Ishikawa (cell line): ENCODE data around the gene TP53AIP1.

Source experiments
- CEBPB ChIP-seq: IDR thresholded peaks from 2 replicates; pipeline ENCODE4 v1.6.1; 2012
- CREB1 ChIP-seq: IDR thresholded peaks from 2 replicates; pipeline ENCODE4 v1.6.1; 2012; ENCODE audit warnings: low read depth
- EGR1 ChIP-seq: IDR thresholded peaks from 2 replicates; pipeline ENCODE4 v1.6.1; 2012
- EP300 ChIP-seq: IDR thresholded peaks from 2 replicates; pipeline ENCODE4 v1.6.1; 2012; ENCODE audit warnings: borderline replicate concordance
- FOXM1 ChIP-seq: IDR thresholded peaks from 2 replicates; pipeline ENCODE4 v1.6.1; 2012; ENCODE audit warnings: low read depth, borderline replicate concordance
- NFIC ChIP-seq: IDR thresholded peaks from 2 replicates; pipeline ENCODE4 v1.6.1; 2012
- RAD21 ChIP-seq: IDR thresholded peaks from 2 replicates; pipeline ENCODE4 v1.6.1; 2012; ENCODE audit warnings: low read depth
- REST ChIP-seq: IDR thresholded peaks from 2 replicates; pipeline ENCODE4 v1.6.1; 2012; ENCODE audit warnings: low read depth, mild to moderate bottlenecking
- TAF1 ChIP-seq: IDR thresholded peaks from 2 replicates; pipeline ENCODE4 v1.6.1; 2012; ENCODE audit warnings: low read depth, mild to moderate bottlenecking
- TCF12 ChIP-seq: IDR thresholded peaks from 2 replicates; pipeline ENCODE4 v1.6.1; 2012; ENCODE audit warnings: low read depth
- TEAD4 ChIP-seq: IDR thresholded peaks from 2 replicates; pipeline ENCODE4 v1.6.1; 2012
- YY1 ChIP-seq: IDR thresholded peaks from 2 replicates; pipeline ENCODE4 v1.6.1; 2012; ENCODE audit warnings: low read depth
- ZBTB7A ChIP-seq: IDR thresholded peaks from 2 replicates; pipeline ENCODE4 v1.6.1; 2012; ENCODE audit warnings: low read depth
- TF ChIP-seq, protein P1 (sequence below): IDR thresholded peaks from 2 replicates; pipeline ENCODE4 v1.6.1; 2012
- TF ChIP-seq, protein P2 (sequence below): IDR thresholded peaks from 2 replicates; pipeline ENCODE4 v1.6.1; 2012

TP53AIP1 gene

DNA sequence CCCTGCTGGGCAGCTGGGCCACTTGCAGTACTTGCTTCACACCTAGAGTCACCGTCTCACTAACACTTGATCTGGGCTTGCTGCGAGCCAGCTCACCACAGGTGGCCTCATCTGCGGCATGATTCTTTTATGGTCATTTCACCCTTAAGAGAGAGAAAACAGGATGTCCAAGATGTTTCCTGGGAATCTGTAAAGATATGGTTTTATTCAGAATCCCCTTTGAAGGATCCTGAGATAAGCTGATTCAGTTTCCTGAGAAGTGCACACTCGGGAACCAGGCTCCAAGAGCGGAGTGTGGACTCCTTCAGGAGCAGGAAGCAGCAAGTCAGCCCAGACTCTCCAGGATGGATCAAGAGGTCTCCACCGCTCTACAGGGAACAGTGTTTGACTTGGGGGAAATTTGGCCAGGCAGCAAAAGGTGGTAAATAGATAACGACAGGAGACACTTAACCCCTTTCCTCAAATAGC is 21.8 kb upstream of the TP53AIP1 start:
- TF ChIP-seq TEAD4 (no peak), NFIC (peak; percentile 52), REST (no peak), FOXM1 (no peak), CREB1 (no peak), ZBTB7A (no peak), TCF12 (no peak), EGR1 (no peak), EP300 (no peak; the same call in 1 of the 2 replicates)
- TF ChIP-seq, protein P1, sequence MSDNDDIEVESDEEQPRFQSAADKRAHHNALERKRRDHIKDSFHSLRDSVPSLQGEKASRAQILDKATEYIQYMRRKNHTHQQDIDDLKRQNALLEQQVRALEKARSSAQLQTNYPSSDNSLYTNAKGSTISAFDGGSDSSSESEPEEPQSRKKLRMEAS: peak; percentile 41; the same call in 1 of the 2 replicates
- TF ChIP-seq, protein P2, sequence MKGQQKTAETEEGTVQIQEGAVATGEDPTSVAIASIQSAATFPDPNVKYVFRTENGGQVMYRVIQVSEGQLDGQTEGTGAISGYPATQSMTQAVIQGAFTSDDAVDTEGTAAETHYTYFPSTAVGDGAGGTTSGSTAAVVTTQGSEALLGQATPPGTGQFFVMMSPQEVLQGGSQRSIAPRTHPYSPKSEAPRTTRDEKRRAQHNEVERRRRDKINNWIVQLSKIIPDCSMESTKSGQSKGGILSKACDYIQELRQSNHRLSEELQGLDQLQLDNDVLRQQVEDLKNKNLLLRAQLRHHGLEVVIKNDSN: no peak

DNA sequence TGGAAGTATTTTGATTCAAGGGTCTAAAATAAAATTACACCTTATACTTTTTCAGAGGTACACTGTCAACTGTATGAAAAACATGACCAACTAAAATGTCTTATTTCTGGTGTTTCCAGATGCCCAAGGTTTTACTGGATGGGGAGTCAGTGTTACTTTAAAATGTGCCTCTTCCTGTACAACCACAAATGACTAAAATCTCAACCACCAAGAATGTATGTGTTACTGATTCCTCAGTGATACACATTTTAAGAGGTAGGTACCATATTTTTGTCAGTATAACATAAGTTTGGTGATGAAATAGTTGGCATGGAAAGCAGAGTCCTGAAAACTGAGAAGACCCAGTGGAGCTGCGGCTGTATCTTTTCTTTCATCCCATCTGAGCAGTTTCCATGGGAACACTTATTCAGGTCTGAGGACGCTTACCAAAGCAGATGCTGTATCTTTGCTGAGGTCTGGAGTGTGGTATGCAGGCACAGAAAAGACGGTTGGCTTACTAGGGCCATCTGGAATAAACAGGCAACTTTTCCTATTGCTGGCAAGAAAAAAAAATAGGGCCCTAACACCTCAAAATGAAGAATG is 21.2 kb upstream of the TP53AIP1 start:
- TF ChIP-seq REST: no peak
- no peak for TF ChIP-seq RAD21
- TF ChIP-seq FOXM1: no peak
- TF ChIP-seq TAF1: no peak
- TF ChIP-seq NFIC: no peak
- TF ChIP-seq, protein P1: no peak
- TF ChIP-seq TEAD4: no peak
- TF ChIP-seq TCF12: no peak
- TF ChIP-seq ZBTB7A: no peak
- TF ChIP-seq, protein P2: no peak
- TF ChIP-seq EGR1: no peak
- no peak for TF ChIP-seq CEBPB
- TF ChIP-seq EP300: no peak
- TF ChIP-seq YY1: no peak
- TF ChIP-seq CREB1: no peak

DNA sequence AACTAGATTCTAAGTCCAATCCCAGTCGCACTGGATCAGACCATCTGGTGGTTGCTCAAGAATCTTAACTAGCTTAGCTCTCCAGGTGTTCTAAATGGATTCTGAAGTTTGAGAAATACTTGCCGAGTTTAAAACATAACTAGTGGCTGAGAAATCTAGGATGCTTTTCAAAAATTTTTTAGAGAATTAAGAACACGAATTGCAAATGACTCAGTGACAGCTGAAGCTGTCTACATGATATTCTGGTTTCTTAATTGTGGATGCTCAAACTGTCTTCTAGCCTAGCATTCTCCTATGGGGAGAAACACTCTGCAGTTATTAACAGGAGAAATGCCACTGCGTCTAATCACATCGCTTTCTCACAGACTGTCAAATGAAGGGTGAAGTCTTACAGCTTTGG is 20.2 kb upstream of the TP53AIP1 start:
- TF ChIP-seq CREB1 (no peak), YY1 (no peak), REST (no peak), TAF1 (no peak), FOXM1 (no peak), NFIC (no peak), ZBTB7A (no peak), RAD21 (no peak)
- TF ChIP-seq, protein P2: no peak
- TF ChIP-seq, protein P1: no peak

GRCh38 chr11:128961645-128962044 is 19.0 kb upstream of the TP53AIP1 start:
- TF ChIP-seq CREB1 (no peak), RAD21 (no peak), TAF1 (no peak), TCF12 (no peak), CEBPB (no peak), FOXM1 (no peak), YY1 (no peak), ZBTB7A (no peak), TEAD4 (no peak), EP300 (no peak), REST (no peak), EGR1 (no peak), NFIC (no peak)
- TF ChIP-seq, protein P2: no peak
- TF ChIP-seq, protein P1: no peak
